HCT116 (cell line): ENCODE measurements around the gene TTC16. TPM values are rescaled to one million over a fixed set of nuclear protein-coding genes. Genes with fewer than 3 reads are reported as not detected.
A peak's percentile ranks its signal among the peaks of the same experiment; 100 is the strongest.

Experiments
- ATAC-seq: fragments of 200-7000 bp; cut with Tn5 transposase; 2 replicates; pipeline ENCODE4 v1.9.1; 2020; ENCODE audit warnings: mild to moderate bottlenecking, moderate library complexity
- BruUV-seq: library from RNA; stranded (reverse); fragments of 400-500 nt; replicated peaks from 2 replicates; lab custom pipeline; 2021; lab: Mats Ljungman, UMichigan
- CTCF ChIA-PET: fragments of 300-600 bp; sonication (Branson Sonifier 250); formaldehyde crosslinking; loops from one replicate; lab custom pipeline; 2021; ENCODE audit warnings: antibody characterized with exemption; lab: Charles Lee
- POLR2A ChIA-PET: fragments of 300-600, 350-600 bp; sonication (Branson Sonifier 250); formaldehyde crosslinking; loops from one replicate; lab custom pipeline; 2021; ENCODE audit warnings: antibody characterized with exemption; lab: Charles Lee
- RAD21 ChIA-PET, 2 experiments: fragments of 300-600 bp; sonication (Branson Sonifier 250); formaldehyde crosslinking; loops; one replicate each; lab custom pipeline; 2023; ENCODE audit warnings: low total read pairs in 2 of 2; ENCODE audit not compliant: uncharacterized antibody in 2 of 2, unreplicated experiment in 2 of 2, low non-redundant PET in 1 of 2; lab: Charles Lee
- DNase-seq: peaks from one replicate; pipeline ENCODE4 v3.0.0-alpha.2; 2010; ENCODE audit warnings: low read depth, low spot score
- H2AFZ ChIP-seq: fragments of 200-600 bp; shearing (Covaris generic), sonication (generic); 2 replicates; pipeline ENCODE4 v1.6.1; 2017; ENCODE audit warnings: low read depth, mixed run types, mixed read lengths, antibody characterized with exemption, low read length; ENCODE audit not compliant: poor library complexity, severe bottlenecking
- H3K27ac ChIP-seq: 2 replicates; pipeline ENCODE4 v1.5.1; 2012; ENCODE audit warnings: low read depth, low read length
- H3K27me3 ChIP-seq: fragments of 200-600 bp; sonication (generic); 2 replicates; pipeline ENCODE4 v1.6.1; 2016; ENCODE audit warnings: mixed run types, low read length, mixed read lengths; ENCODE audit not compliant: insufficient read depth
- H3K36me3 ChIP-seq, 2 experiments: fragments of 200-500 bp in 1 of 2; fragments of 200-600 bp in 1 of 2; sonication (Bioruptor generic) in 1 of 2; sonication (generic) in 1 of 2; 2 replicates each; pipeline versions ENCODE4 v1.5.1 to v1.6.1; 2014 to 2016; ENCODE audit warnings: low read length in 2 of 2, inconsistent platforms in 1 of 2, mixed read lengths in 1 of 2, mixed run types in 1 of 2; ENCODE audit not compliant: insufficient read depth in 2 of 2, control insufficient read depth in 1 of 2
- H3K4me1 ChIP-seq, 2 experiments: fragments of 200-600 bp in 1 of 2; sonication (generic) in 1 of 2; 2 replicates each; pipeline versions ENCODE4 v1.5.1 to v1.6.1; 2012 to 2017; ENCODE audit warnings: low read length in 2 of 2, inconsistent platforms in 1 of 2, mild to moderate bottlenecking in 1 of 2, mixed read lengths in 1 of 2, mixed run types in 1 of 2, moderate library complexity in 1 of 2; ENCODE audit not compliant: insufficient read depth in 2 of 2, control insufficient read depth in 1 of 2
- H3K4me2 ChIP-seq: fragments of 200-600 bp; sonication (generic); 2 replicates; pipeline ENCODE4 v1.6.1; 2017; ENCODE audit warnings: mixed run types, low read length, mixed read lengths
- H3K4me3 ChIP-seq, 2 experiments: fragments of 200-600 bp in 1 of 2; sonication (generic) in 1 of 2; replicated peaks in 1 of 2; 2 replicates each; pipeline ENCODE4 v1.5.1; 2011 to 2016; ENCODE audit warnings: low read length in 2 of 2, control low read depth in 1 of 2, low read depth in 1 of 2, mild to moderate bottlenecking in 1 of 2, mixed read lengths in 1 of 2, mixed run types in 1 of 2
- H3K79me2 ChIP-seq: fragments of 200-600 bp; sonication (generic); 2 replicates; pipeline ENCODE4 v1.6.1; 2017; ENCODE audit warnings: mild to moderate bottlenecking, mixed run types, low read length, moderate library complexity, mixed read lengths; ENCODE audit not compliant: insufficient read depth
- H3K9ac ChIP-seq: fragments of 200-600 bp; sonication (generic); 2 replicates; pipeline ENCODE4 v1.6.1; 2016; ENCODE audit warnings: low read length, mixed read lengths
- H3K9me2 ChIP-seq: fragments of 200-600 bp; sonication (generic), shearing (Covaris generic); 2 replicates; pipeline ENCODE4 v1.6.1; 2017; ENCODE audit warnings: mixed run types, mild to moderate bottlenecking, moderate library complexity; ENCODE audit not compliant: insufficient read depth
- H3K9me3 ChIP-seq, 2 experiments: fragments of 200-500 bp in 1 of 2; fragments of 200-600 bp in 1 of 2; sonication (Bioruptor generic) in 1 of 2; sonication (generic) in 1 of 2; 2 replicates each; pipeline ENCODE4 v1.6.1; 2014 to 2017; ENCODE audit warnings: low read length in 2 of 2, mixed read lengths in 2 of 2, inconsistent platforms in 1 of 2, low read depth in 1 of 2, mild to moderate bottlenecking in 1 of 2, mixed run types in 1 of 2, moderate library complexity in 1 of 2; ENCODE audit not compliant: control insufficient read depth in 1 of 2, insufficient read depth in 1 of 2
- H4K20me1 ChIP-seq: fragments of 200-600 bp; sonication (generic), shearing (Covaris generic); 2 replicates; pipeline ENCODE4 v1.6.1; 2017; ENCODE audit warnings: mixed run types, mild to moderate bottlenecking, moderate library complexity; ENCODE audit not compliant: insufficient read depth
- ATF3 ChIP-seq: IDR thresholded peaks from 2 replicates; pipeline ENCODE4 v1.6.1; 2012
- CBX3 ChIP-seq: IDR thresholded peaks from 2 replicates; pipeline ENCODE4 v1.6.1; 2012; ENCODE audit warnings: low read depth
- CTCF ChIP-seq, 3 experiments: fragments of 200-600 bp in 1 of 3; sonication (generic) in 1 of 3; IDR thresholded peaks in 2 of 3; conservative IDR thresholded peaks in 1 of 3; 2 replicates each; pipeline ENCODE4 v1.5.1; 2012 to 2017; ENCODE audit warnings: low read depth in 2 of 3, low read length in 2 of 3, antibody characterized with exemption in 1 of 3, borderline replicate concordance in 1 of 3, control low read depth in 1 of 3, mild to moderate bottlenecking in 1 of 3, mixed read lengths in 1 of 3, mixed run types in 1 of 3, moderate library complexity in 1 of 3; ENCODE audit not compliant: insufficient read depth in 1 of 3
- EGR1 ChIP-seq: IDR thresholded peaks from 2 replicates; pipeline ENCODE4 v1.6.1; 2012; ENCODE audit warnings: low read depth
- ELF1 ChIP-seq: IDR thresholded peaks from 2 replicates; pipeline ENCODE4 v1.6.1; 2012; ENCODE audit warnings: low read depth, borderline replicate concordance
- EZH2 ChIP-seq: fragments of 200-600 bp; sonication (generic); IDR thresholded peaks from 2 replicates; pipeline ENCODE4 v1.6.1; 2017; ENCODE audit warnings: antibody characterized with exemption, mixed run types
- EZH2phosphoT487 ChIP-seq: fragments of 200-600 bp; IDR thresholded peaks from 2 replicates; pipeline ENCODE4 v1.6.1; 2018; ENCODE audit warnings: antibody characterized with exemption, borderline replicate concordance
- FOSL1 ChIP-seq: IDR thresholded peaks from 2 replicates; pipeline ENCODE4 v1.6.1; 2012; ENCODE audit warnings: low read depth
- RAD21 ChIP-seq: IDR thresholded peaks from 2 replicates; pipeline ENCODE4 v1.6.1; 2012; ENCODE audit warnings: low read depth, mild to moderate bottlenecking
- REST ChIP-seq: IDR thresholded peaks from 2 replicates; pipeline ENCODE4 v1.6.1; 2012; ENCODE audit warnings: low read depth
- SIN3A ChIP-seq: IDR thresholded peaks from 2 replicates; pipeline ENCODE4 v1.6.1; 2012; ENCODE audit warnings: low read depth
- SP1 ChIP-seq: IDR thresholded peaks from 2 replicates; pipeline ENCODE4 v1.6.1; 2012; ENCODE audit warnings: low read depth
- SRF ChIP-seq: IDR thresholded peaks from 2 replicates; pipeline ENCODE4 v1.6.1; 2012; ENCODE audit warnings: low read depth
- TCF7L2 ChIP-seq: IDR thresholded peaks from 2 replicates; pipeline ENCODE4 v1.7.0; 2011; ENCODE audit warnings: borderline replicate concordance, inconsistent platforms; ENCODE audit not compliant: insufficient read depth, insufficient read length; ENCODE audit errors: extremely low read depth
- intact Hi-C: fragments of 100-400 bp; cut with micrococcal nuclease; formaldehyde crosslinking; loops from 2 replicates; pipeline ENCODE4 v1.10.0; 2022
- total RNA-seq: library from RNA; stranded (reverse); gene quantifications from one replicate; pipeline ENCODE4 v1.2.1, GENCODE V29; 2021; ENCODE audit not compliant: unreplicated experiment

TTC16 gene
- total RNA-seq, 1 experiment from 2014 or later = not detected

- H2AFZ ChIP-seq = no peak overlapping the region
- RAD21 ChIA-PET = no interaction called here
- no peak for ATAC-seq
- TF ChIP-seq CBX3 (no peak), ATF3 (no peak), SIN3A (no peak), FOSL1 (no peak), EZH2phosphoT487 (no peak)
- TF ChIP-seq, all 23 proteins: peak for 0
- no peaks in the 10 kb centered on the region; the same call in 1 of the 2 replicates for H3K27me3 ChIP-seq
- no peaks in the 10 kb centered on the region for H3K79me2 ChIP-seq
- H3K36me3 ChIP-seq = no peaks in the 10 kb centered on the region
- H3K9me2 ChIP-seq = no peaks in the 10 kb centered on the region
- H3K9ac ChIP-seq = no peak overlapping the region
- intact Hi-C loops = no loop called here
- H3K4me2 ChIP-seq = no peak overlapping the region
- H3K9me3 ChIP-seq = no peaks in the 10 kb centered on the region
- H4K20me1 ChIP-seq = no peaks in the 10 kb centered on the region
- H3K4me3 ChIP-seq = no peak overlapping the region
- no peaks in the 10 kb centered on the region for H3K4me1 ChIP-seq
- no TSS peak for BruUV-seq
- no peak overlapping the region for H3K27ac ChIP-seq
- CTCF ChIA-PET = no interaction called here
- POLR2A ChIA-PET = no interaction called here
- no peak for DNase-seq
Measured at GRCh38 chr9:127762111-127762676, 46.3 kb downstream of the TTC16 start.

- H2AFZ ChIP-seq = no peak overlapping the region
- ChIA-PET CTCF (interaction anchor here (0.6 to 1.6 kb wide), 6 partner anchors 20 to 180 kb away, joined by 3 to 9 read pairs (median 4); partner anchors contain the start of genes CDK9 and TOR2A), RAD21 (interaction anchor here in 1 of 2 experiments (0.9 to 1.2 kb wide), 2 partner anchors 20 to 106 kb away, joined by 3 read pairs; no protein-coding TSS in a partner anchor), POLR2A (interaction anchor here (0.9 kb wide), 1 partner anchor 106 kb away, joined by 3 read pairs; no protein-coding TSS in a partner anchor)
- H3K27me3 ChIP-seq = no peaks in the 10 kb centered on the region; the same call in 1 of the 2 replicates
- no peaks in the 10 kb centered on the region for H3K4me1 ChIP-seq
- no peak overlapping the region for H3K4me3 ChIP-seq
- H3K9ac ChIP-seq = no peak overlapping the region
- ATAC-seq (peak; percentile 80), DNase-seq (no peak)
- no peaks in the 10 kb centered on the region for H3K79me2 ChIP-seq
- no peak overlapping the region for H3K4me2 ChIP-seq
- H3K36me3 ChIP-seq = no peaks in the 10 kb centered on the region
- no peaks in the 10 kb centered on the region for H3K9me3 ChIP-seq
- no peaks in the 10 kb centered on the region for H3K9me2 ChIP-seq
- intact Hi-C loops = loop anchor here (1.0 kb wide), 1 partner anchor 61 kb away; no protein-coding TSS in a partner anchor
- no peaks in the 10 kb centered on the region for H4K20me1 ChIP-seq
- H3K27ac ChIP-seq = no peak overlapping the region
- BruUV-seq = no TSS peak
- TF ChIP-seq SP1 (no peak), TCF7L2 (no peak), REST (no peak), EGR1 (no peak), ELF1 (no peak), RAD21 (peak; percentile 68), CTCF (IDR thresholded peaks at IDR 0.05 in 2 of 3, conservative IDR thresholded peaks at IDR 0.05 in 1 of 3; ENCODE audit: borderline replicate concordance in 1 of 3, insufficient read depth in 1 of 3, low read depth in 2 of 3, low read length in 2 of 3) (peak; percentile 48 to 67 (median 55)), SRF (no peak), EZH2 (no peak), ATF3 (no peak), SIN3A (no peak)
Measured at GRCh38 chr9:127763918-127764384, 48.1 kb downstream of the TTC16 start.
